Suprapubic skin (tissue), 4 donors: ENCODE data around the gene LRRC73. TPM values are rescaled to one million over a fixed set of nuclear protein-coding genes. Genes with fewer than 3 reads are reported as not detected.

Experiments used
- DNase-seq, 2 donors: peaks; one replicate each; pipeline ENCODE4 v3.0.0-alpha.2; 2019; ENCODE audit warnings: low spot score in 2 of 2
- H3K27ac ChIP-seq: fragments of 200-600 bp; sonication (generic); one replicate; pipeline ENCODE4 v1.5.1; 2019
- H3K27me3 ChIP-seq: fragments of 200-600 bp; sonication (generic); one replicate; pipeline ENCODE4 v1.5.1; 2019
- H3K36me3 ChIP-seq: fragments of 200-600 bp; sonication (generic); one replicate; pipeline ENCODE4 v1.5.1; 2019
- H3K4me1 ChIP-seq: fragments of 200-600 bp; sonication (generic); one replicate; pipeline ENCODE4 v1.5.1; 2019
- H3K4me3 ChIP-seq: fragments of 200-600 bp; sonication (generic); one replicate; pipeline ENCODE4 v1.5.1; 2019; ENCODE audit warnings: mild to moderate bottlenecking
- H3K9me3 ChIP-seq: fragments of 200-600 bp; sonication (generic); one replicate; pipeline ENCODE4 v1.5.1; 2019
- CTCF ChIP-seq, 2 donors: fragments of 200-600 bp in 1 of 2; fragments of 450-650 bp in 1 of 2; sonication (generic) in 1 of 2; IDR thresholded peaks; one replicate each; pipeline ENCODE4 v1.5.1; 2016 to 2019; ENCODE audit warnings: antibody characterized with exemption in 2 of 2, mild to moderate bottlenecking in 1 of 2, moderate library complexity in 1 of 2
- EP300 ChIP-seq: sonication (generic); formaldehyde crosslinking; IDR thresholded peaks from one replicate; pipeline ENCODE4 v1.6.1; 2017; ENCODE audit warnings: antibody characterized with exemption
- POLR2A ChIP-seq, 2 donors: fragments of 450-650 bp; IDR thresholded peaks; one replicate each; pipeline ENCODE4 v1.6.1; 2017; ENCODE audit warnings: antibody characterized with exemption in 2 of 2, mild to moderate bottlenecking in 2 of 2, moderate library complexity in 2 of 2
- POLR2AphosphoS5 ChIP-seq, 3 donors: sonication (generic); formaldehyde crosslinking; IDR thresholded peaks; one replicate each; pipeline ENCODE4 v1.6.1; 2017; ENCODE audit warnings: antibody characterized with exemption in 3 of 3
- WGBS: methylation state at CpG from one replicate; pipeline ENCODE4 v1.1.5; 2018; 5-methylcytosine and 5-hydroxymethylcytosine counted together
- total RNA-seq, 4 donors: library from RNA; depleted of rRNA; stranded (reverse); fragments of >200 nt; gene quantifications; one replicate each; pipeline ENCODE4 v1.1.0, GENCODE V29; 2016

LRRC73 gene
- total RNA-seq, 4 donors from 2014 or later, result 0.34 to 0.42 TPM; not detected in 2

GRCh38 chr6:43478008-43478372 is 32.2 kb downstream of the LRRC73 start:
- WGBS, result 16% methylated on average over 3 of the region's 3 CpGs

GRCh38 chr6:43477235-43478007 is 32.7 kb downstream of the LRRC73 start, which contains the start of gene TJAP1:
Gene TJAP1, plus strand, starts transcription at chr6:43477570. Its CDS starts 21,432 bp downstream, at chr6:43499002.
- Histone ChIP-seq H3K9me3 (no peaks in the 10 kb centered on the region), H3K36me3 (no peaks in the 10 kb centered on the region), H3K4me1 (peaks cover 46% of the 10 kb centered on the region), H3K27ac (peak within 1 kb of the TSS; percentile 75), H3K4me3 (peak within 1 kb of the TSS; percentile 66), H3K27me3 (no peaks in the 10 kb centered on the region)
- WGBS, result under 1% methylated on average over 34 of the region's 34 CpGs
- DNase-seq, result peak; percentile 95
- TF ChIP-seq POLR2A (IDR thresholded peaks at IDR 0.05), result peak in 1 of 2 donors; percentile 66
- TF ChIP-seq EP300, result no peak
- peak in 2 of 3 donors; percentile 18 to 53 for TF ChIP-seq POLR2AphosphoS5 (IDR thresholded peaks at IDR 0.05)
- no peak for TF ChIP-seq CTCF (IDR thresholded peaks at IDR 0.05)

More at GRCh38 chr6:43478008-43478372, 32.2 kb downstream of the LRRC73 start:
- Histone ChIP-seq H3K4me1 (peaks cover 46% of the 10 kb centered on the region), H3K27ac (peak overlapping the region; percentile 75), H3K27me3 (no peaks in the 10 kb centered on the region), H3K9me3 (no peaks in the 10 kb centered on the region), H3K36me3 (no peaks in the 10 kb centered on the region), H3K4me3 (peak overlapping the region; percentile 66)
- TF ChIP-seq POLR2A (IDR thresholded peaks at IDR 0.05) (no peak), CTCF (IDR thresholded peaks at IDR 0.05) (no peak), POLR2AphosphoS5 (IDR thresholded peaks at IDR 0.05) (no peak), EP300 (no peak)
- no peak for DNase-seq

GRCh38 chr6:43476746-43477145 is 33.4 kb downstream of the LRRC73 start:
- no peaks in the 10 kb centered on the region for H3K9me3 ChIP-seq
- no peaks in the 10 kb centered on the region for H3K36me3 ChIP-seq
- 29% methylated on average over 2 of the region's 2 CpGs for whole genome bisulfite sequencing
- DNase-seq, result no peak
- H3K4me1 ChIP-seq, result peaks cover 44% of the 10 kb centered on the region
- no peaks in the 10 kb centered on the region for H3K27me3 ChIP-seq
- TF ChIP-seq EP300, result no peak
- no peak for TF ChIP-seq CTCF (IDR thresholded peaks at IDR 0.05)
- no peak for TF ChIP-seq POLR2AphosphoS5 (IDR thresholded peaks at IDR 0.05)
- TF ChIP-seq POLR2A (IDR thresholded peaks at IDR 0.05), result no peak
- H3K27ac ChIP-seq, result no peak overlapping the region
- H3K4me3 ChIP-seq, result peak overlapping the region; percentile 66

- H3K36me3 ChIP-seq, result no peaks in the 10 kb centered on the region
- no peak for DNase-seq
- H3K27me3 ChIP-seq, result no peaks in the 10 kb centered on the region
- WGBS, result 69% methylated on average over 6 of the region's 6 CpGs
- H3K9me3 ChIP-seq, result no peaks in the 10 kb centered on the region
- H3K4me3 ChIP-seq, result no peak overlapping the region
- H3K27ac ChIP-seq, result no peak overlapping the region
- no peak for TF ChIP-seq POLR2A (IDR thresholded peaks at IDR 0.05)
- TF ChIP-seq EP300, result no peak
- no peak for TF ChIP-seq POLR2AphosphoS5 (IDR thresholded peaks at IDR 0.05)
- TF ChIP-seq CTCF (IDR thresholded peaks at IDR 0.05), result no peak
- peaks cover 32% of the 10 kb centered on the region for H3K4me1 ChIP-seq
These were observed 34.6 kb downstream of the LRRC73 start for GRCh38 chr6:43475516-43475915.

GRCh38 chr6:43472515-43472914 is 37.6 kb downstream of the LRRC73 start:
- H3K9me3 ChIP-seq, result no peaks in the 10 kb centered on the region
- peaks cover 10% of the 10 kb centered on the region for H3K4me1 ChIP-seq
- 96% methylated on average over 4 of the region's 4 CpGs for WGBS
- peaks cover 14% of the 10 kb centered on the region for H3K27me3 ChIP-seq
- H3K36me3 ChIP-seq, result no peaks in the 10 kb centered on the region
- H3K27ac ChIP-seq, result no peak overlapping the region
- TF ChIP-seq POLR2A (IDR thresholded peaks at IDR 0.05) (no peak), EP300 (no peak), POLR2AphosphoS5 (IDR thresholded peaks at IDR 0.05) (no peak), CTCF (IDR thresholded peaks at IDR 0.05) (no peak)
- no peak for DNase-seq
- H3K4me3 ChIP-seq, result no peak overlapping the region
